ENCODE data around the gene OTULINL. TPM values are rescaled to one million over a fixed set of nuclear protein-coding genes. Genes with fewer than 3 reads are reported as not detected.
A peak's percentile ranks its signal among the peaks of the same experiment; 100 is the strongest.

The OTULINL gene
- total RNA-seq, 6 experiments from 2014 or later: 9.3 to 25.7 (median 21.7) TPM

GRCh38 chr5:14576206-14576605, 5.4 kb upstream of the OTULINL start:
- no peak overlapping the region for H3K4me3 Mint-ChIP-seq
- 0 out of 2 replicates have a peak, but pooled peaks cover 13% of the 10 kb centered on the region for H3K36me3 Mint-ChIP-seq (ENCODE audit: low read depth)
- peaks cover 23% of the 10 kb centered on the region for H3K4me1 Mint-ChIP-seq (ENCODE audit: low read depth)
- no peak overlapping the region for H3K27ac Mint-ChIP-seq
- no peak for DNase-seq
- TF ChIP-seq CTCF (IDR thresholded peaks at IDR 0.05): no peak
- peaks cover 7% of the 10 kb centered on the region for H3K9me3 Mint-ChIP-seq
- H3K27me3 Mint-ChIP-seq (ENCODE audit: insufficient read depth): peaks cover 44% of the 10 kb centered on the region

GRCh38 chr5:14577079-14577725, 4.4 kb upstream of the OTULINL start:
- no peak for DNase-seq
- Mint-ChIP-seq H3K4me3 (no peak overlapping the region), H3K27ac (no peak overlapping the region), H3K36me3 (ENCODE audit: low read depth) (0 out of 2 replicates have a peak, but pooled peaks cover 13% of the 10 kb centered on the region), H3K9me3 (peaks cover 7% of the 10 kb centered on the region), H3K27me3 (ENCODE audit: insufficient read depth) (peaks cover 40% of the 10 kb centered on the region), H3K4me1 (ENCODE audit: low read depth) (peaks cover 24% of the 10 kb centered on the region)
- peak; percentile 15; the same call in 1 of the 2 replicates for TF ChIP-seq CTCF (IDR thresholded peaks at IDR 0.05)

- TF ChIP-seq CTCF (IDR thresholded peaks at IDR 0.05): no peak
- Mint-ChIP-seq H3K27ac (no peak overlapping the region), H3K4me1 (ENCODE audit: low read depth) (peaks cover 28% of the 10 kb centered on the region), H3K36me3 (ENCODE audit: low read depth) (0 out of 2 replicates have a peak, but pooled peaks cover 10% of the 10 kb centered on the region), H3K27me3 (ENCODE audit: insufficient read depth) (peaks cover 41% of the 10 kb centered on the region), H3K4me3 (no peak overlapping the region), H3K9me3 (peaks cover 7% of the 10 kb centered on the region)
- no peak for DNase-seq
These were observed 3.6 kb upstream of the OTULINL start for GRCh38 chr5:14577971-14578370.

GRCh38 chr5:14579246-14579645, 2.3 kb upstream of the OTULINL start:
- Mint-ChIP-seq H3K9me3 (peaks cover 7% of the 10 kb centered on the region), H3K4me1 (ENCODE audit: low read depth) (peaks cover 35% of the 10 kb centered on the region), H3K36me3 (ENCODE audit: low read depth) (peaks cover 12% of the 10 kb centered on the region; the same call in 1 of the 2 replicates), H3K27me3 (ENCODE audit: insufficient read depth) (peaks cover 40% of the 10 kb centered on the region), H3K27ac (no peak overlapping the region), H3K4me3 (no peak overlapping the region)
- DNase-seq: no peak
- no peak for TF ChIP-seq CTCF (IDR thresholded peaks at IDR 0.05)

GRCh38 chr5:14579731-14580397, 1.7 kb upstream of the OTULINL start:
- Mint-ChIP-seq H3K4me1 (ENCODE audit: low read depth) (peaks cover 35% of the 10 kb centered on the region), H3K9me3 (peaks cover 7% of the 10 kb centered on the region), H3K36me3 (ENCODE audit: low read depth) (peaks cover 18% of the 10 kb centered on the region; the same call in 1 of the 2 replicates), H3K4me3 (no peak overlapping the region), H3K27ac (peak overlapping the region; percentile 81), H3K27me3 (ENCODE audit: insufficient read depth) (peaks cover 42% of the 10 kb centered on the region)
- no peak for DNase-seq
- TF ChIP-seq CTCF (IDR thresholded peaks at IDR 0.05): no peak

Measured in HFFc6 (cell line).